GM19372 (cell line): Measurements from ENCODE around the gene SIN3B.
"Not testable (repeated sequence)": the region's sequence is repeated elsewhere in the genome, so short reads cannot be mapped to it uniquely, and the experiment has no call there.

Source experiments
- ATAC-seq: cut with Tn5 transposase; IDR thresholded peaks from one replicate; pipeline ENCODE4 v1.9.1; 2021; ENCODE audit warnings: mild to moderate bottlenecking, low read depth, moderate library complexity; ENCODE audit not compliant: unreplicated experiment

Gene SIN3B, protein sequence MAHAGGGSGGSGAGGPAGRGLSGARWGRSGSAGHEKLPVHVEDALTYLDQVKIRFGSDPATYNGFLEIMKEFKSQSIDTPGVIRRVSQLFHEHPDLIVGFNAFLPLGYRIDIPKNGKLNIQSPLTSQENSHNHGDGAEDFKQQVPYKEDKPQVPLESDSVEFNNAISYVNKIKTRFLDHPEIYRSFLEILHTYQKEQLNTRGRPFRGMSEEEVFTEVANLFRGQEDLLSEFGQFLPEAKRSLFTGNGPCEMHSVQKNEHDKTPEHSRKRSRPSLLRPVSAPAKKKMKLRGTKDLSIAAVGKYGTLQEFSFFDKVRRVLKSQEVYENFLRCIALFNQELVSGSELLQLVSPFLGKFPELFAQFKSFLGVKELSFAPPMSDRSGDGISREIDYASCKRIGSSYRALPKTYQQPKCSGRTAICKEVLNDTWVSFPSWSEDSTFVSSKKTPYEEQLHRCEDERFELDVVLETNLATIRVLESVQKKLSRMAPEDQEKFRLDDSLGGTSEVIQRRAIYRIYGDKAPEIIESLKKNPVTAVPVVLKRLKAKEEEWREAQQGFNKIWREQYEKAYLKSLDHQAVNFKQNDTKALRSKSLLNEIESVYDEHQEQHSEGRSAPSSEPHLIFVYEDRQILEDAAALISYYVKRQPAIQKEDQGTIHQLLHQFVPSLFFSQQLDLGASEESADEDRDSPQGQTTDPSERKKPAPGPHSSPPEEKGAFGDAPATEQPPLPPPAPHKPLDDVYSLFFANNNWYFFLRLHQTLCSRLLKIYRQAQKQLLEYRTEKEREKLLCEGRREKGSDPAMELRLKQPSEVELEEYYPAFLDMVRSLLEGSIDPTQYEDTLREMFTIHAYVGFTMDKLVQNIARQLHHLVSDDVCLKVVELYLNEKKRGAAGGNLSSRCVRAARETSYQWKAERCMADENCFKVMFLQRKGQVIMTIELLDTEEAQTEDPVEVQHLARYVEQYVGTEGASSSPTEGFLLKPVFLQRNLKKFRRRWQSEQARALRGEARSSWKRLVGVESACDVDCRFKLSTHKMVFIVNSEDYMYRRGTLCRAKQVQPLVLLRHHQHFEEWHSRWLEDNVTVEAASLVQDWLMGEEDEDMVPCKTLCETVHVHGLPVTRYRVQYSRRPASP

DNA sequence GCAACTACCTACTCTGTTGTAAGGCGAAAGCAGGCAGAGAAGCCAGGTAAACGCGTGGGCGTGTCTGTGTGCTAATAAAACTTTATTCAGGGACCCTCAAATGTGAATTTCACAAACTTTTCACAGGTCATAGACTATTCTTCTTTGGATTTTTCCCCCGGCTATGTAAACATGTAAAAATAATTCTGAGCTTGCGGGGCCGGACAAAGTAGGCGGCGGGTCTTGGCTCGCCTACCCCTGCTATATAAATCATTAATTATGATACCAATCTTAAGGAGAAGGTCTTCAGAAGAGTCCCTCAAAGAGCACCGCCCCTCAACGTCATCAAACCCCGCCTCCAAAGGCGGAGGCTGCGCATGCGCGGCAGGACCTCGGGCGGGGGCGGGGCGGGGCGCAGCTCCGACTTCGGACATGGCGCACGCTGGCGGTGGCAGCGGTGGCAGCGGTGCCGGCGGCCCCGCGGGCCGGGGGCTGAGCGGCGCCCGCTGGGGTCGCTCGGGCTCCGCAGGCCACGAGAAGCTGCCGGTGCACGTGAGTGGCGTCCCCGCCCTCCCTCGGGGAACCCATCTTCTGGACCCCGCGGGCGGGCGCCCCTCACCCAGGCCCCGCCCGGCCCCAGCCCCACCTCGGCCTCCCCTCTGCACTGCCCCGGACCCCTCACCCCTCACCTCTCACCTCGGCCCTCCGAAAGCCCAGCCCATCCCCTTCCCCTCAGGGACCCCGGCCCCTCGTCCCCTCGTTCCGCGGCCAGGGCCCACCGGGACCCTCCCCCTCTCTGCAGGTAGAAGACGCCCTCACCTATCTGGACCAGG lies at the start of gene SIN3B:
Gene SIN3B (plus strand): TSS at position 389 of the 812 bp plus-strand sequence. CDS start 23 bp downstream, at position 412.
- no peak for ATAC-seq

DNA sequence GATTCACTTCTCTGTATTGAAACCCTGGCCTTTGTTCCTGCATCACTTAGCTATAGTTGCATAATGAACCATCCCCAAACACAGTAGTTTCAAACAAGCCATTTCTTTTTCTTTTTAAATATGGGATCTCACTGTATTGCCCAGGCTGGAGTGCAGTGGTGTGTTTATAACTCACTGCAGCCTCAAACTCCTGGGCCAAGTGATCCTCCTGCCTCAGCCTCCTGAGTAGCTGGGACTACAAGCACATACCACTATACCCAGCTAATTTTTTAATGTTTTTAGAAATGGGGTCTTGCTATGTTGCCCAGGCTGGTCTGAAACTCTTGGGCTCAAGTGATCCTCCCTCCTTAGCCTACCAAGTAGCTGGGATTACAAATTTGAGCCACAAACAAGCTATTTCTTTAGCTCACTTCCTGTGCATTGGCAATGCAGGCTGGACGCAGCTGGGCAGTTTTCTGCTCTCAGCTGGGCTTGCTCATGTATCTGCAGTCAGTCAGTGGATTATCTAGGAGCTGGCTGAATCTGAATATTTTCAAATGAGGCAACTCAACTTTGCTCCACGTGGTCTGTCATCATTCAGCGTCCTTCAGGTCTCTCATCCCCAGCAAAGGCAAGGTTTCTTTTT lies 49.5 kb upstream of the SIN3B start:
- no peak for ATAC-seq

DNA sequence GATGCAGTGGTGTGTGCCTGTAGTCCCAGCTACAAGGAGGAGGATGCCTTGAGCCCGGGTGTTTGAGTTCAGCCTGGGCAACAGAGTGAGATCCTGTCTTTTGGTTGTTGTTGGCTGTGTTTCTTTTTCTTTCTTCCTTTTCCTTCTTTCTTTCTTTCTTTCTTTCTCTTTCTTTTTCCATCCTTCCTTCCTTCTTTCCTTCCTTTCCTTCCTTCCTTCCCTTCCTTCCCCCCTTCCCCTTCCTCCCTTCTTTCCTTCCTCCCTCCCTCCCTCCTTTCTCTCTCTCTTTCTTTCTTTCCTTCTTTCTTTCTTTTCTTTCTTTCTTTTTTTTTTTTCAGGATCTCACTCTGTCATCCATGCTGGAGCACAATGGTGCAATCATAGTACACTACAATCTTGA lies 46.5 kb upstream of the SIN3B start:
- no peak for ATAC-seq

DNA sequence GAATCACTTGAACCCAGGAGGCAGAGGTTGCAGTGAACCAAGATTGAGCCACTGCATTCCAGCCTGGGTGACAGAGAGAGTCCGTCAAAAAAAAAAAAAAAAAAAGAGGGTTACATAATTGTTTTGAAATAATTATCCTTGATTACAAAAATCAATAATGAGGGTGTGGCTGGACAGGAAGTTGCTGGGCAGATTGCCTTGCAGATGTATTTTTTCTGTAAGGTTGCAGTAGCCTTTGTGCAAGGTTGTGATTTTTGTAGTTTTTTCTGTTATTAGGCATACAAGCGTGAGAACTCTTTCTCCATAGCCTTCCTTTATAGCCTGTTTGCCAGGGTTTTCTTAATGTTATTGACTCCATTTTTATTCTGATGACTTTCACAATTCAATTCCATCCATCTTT lies 40.7 kb upstream of the SIN3B start:
- ATAC-seq = no peak

DNA sequence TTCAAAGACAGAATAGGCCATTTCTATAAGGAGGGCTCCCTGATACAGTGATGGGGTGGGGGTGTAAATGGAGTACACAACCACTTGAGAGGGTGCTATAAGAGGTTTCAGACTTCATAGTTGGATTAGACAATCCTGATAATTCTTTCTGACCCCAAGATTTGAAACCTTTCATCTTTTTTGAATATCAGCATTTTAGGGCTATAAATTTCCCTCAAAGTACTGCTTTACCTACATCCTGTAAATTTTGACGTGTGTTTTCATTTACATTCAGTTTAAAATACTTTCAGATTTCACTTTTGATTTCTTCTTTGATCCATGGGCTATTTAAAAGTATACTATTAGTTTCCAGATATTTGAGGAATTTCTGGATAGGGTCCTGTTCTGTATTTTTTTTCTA lies 40.0 kb upstream of the SIN3B start:
- ATAC-seq = no peak

DNA sequence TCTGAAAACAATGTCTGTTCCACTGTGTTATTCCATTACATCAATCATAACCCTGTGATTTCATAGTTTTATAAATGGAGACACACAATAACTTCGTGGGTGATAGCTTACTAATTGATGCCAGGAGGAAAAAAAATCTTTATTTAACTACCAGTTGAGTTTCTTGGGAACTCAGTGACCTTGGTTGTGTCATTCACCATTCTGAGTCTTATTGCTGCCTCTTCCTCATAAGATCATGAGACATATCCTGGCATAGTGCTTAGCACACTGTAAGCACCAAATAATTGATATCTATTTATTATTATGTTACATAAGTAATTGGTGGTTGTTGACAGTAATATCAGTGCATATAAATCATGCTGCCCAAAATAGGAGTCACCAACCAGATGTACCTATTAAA lies 39.1 kb upstream of the SIN3B start:
- no peak for ATAC-seq

DNA sequence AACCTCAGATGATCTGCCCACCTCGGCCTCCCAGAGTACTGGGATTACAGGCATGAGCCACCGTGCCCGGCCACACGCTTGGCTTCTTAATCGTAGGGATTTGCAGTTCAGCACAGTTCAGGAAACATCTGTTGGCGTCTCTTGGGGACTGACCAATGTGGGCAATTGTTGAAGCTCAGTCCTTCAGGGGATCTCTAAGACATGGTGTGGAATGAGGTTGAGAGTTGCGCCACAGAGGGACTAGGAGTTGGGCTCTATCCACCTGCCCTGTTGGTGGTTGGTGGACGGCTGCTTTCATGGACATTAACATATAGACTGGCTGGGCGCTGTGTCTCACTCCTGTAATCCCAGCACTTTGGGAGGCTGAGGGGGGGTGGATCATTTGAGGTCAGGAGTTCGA lies 37.3 kb upstream of the SIN3B start:
- no peak for ATAC-seq

DNA sequence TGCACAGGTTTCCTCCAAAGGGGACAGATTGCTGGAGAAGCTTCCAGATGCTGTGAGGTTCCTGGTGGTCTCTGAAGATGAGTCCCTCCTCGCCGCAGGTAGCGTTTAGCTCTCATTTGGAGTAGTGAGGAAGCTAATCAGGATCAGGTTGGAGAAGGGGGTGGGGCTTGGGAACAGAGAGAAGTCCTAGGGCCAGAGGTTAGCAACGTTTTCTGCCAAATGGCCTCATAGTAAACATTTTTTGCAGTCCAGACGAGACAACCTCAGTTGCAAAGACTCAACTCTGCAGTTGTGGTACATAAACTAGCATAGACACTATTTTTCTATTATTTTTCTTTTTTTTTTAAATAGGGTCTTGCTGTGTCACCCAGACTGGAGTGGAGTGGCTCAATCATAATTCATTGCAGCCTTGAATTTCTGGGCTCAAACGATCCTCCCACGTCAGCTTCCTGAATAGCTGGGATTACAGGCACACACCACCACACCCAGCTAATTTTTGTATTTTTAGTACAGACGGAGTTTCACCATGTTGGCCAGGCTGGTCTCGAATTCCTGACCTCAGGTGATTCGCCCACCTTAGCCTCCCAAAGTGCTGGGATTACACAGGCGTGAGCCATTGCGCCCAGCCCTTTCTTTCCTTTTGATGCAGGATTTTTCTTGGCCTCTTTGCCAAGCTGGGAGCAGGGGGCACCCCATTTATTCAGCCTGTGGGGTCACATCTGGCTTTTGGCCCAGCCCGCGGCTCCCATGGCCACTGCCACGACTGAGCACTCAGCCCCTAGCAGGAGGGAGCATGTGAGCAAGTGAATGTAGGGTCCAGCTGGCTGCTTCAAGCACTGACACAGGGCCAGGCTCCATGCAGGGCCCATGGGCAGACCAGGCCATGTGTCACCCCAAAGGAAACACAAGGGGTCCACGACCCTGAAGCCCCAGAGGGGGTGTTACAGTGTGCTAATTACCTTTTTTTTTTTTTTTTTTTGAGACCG lies 34.4 kb upstream of the SIN3B start:
- ATAC-seq = no peak

DNA sequence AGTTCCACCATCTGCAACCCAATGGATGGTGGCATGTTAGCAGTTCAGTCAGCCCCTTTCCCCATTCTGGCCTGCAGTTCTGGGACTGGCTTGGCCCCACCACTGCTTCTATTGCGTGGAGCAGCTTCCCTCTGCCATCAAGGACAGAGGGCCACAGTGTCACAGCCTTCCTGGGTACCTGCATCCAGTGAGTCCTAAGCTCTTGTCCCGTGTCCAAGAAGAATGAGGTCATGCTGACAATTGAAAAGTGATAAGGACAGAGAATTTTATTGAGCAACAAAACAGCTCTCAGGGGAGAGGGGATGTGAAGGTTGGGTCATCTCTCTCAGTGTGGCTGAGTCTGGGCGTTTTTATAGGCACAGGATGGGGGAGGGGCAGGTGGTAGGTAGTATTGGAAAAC lies 33.5 kb upstream of the SIN3B start:
- ATAC-seq = no peak

DNA sequence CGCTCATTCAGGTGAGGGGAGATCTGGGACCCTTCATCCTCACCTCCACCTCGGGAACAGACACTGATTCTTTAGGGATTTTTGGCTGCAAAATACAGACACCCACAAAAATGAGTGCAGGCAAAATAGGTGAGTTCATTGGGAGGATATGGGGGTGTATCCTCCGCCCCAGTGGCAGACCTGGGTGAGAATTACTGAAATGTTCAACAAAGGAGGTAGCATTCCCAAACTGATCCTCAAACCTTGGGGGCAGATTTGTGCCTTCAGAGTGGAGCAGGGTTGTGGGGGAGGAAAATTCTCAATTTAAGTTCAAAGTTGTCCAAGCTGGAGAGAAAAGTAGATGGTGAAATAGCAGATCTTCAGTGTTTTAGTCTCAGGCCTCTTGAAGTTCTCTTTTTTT lies 31.3 kb upstream of the SIN3B start:
- ATAC-seq = no peak

DNA sequence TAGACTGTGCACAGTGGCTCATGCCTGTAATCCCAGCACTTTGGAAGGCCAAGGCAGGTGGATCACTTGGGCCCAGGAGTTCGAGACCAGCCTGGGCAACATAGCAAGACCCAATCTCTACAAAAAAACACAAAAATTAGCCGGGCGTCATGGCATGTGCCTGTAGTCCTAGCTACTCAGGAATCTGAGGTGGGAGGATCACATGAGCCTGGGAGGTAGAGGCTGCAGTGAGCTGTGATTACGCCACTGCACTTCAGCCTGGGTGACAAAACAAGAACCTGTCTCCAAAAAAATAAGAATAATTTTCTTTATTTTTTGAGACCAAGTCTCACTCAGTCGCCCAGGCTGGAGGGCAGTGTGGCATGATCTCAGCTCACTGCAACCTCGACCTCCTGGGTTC lies 30.9 kb upstream of the SIN3B start:
- not testable (repeated sequence) for ATAC-seq

DNA sequence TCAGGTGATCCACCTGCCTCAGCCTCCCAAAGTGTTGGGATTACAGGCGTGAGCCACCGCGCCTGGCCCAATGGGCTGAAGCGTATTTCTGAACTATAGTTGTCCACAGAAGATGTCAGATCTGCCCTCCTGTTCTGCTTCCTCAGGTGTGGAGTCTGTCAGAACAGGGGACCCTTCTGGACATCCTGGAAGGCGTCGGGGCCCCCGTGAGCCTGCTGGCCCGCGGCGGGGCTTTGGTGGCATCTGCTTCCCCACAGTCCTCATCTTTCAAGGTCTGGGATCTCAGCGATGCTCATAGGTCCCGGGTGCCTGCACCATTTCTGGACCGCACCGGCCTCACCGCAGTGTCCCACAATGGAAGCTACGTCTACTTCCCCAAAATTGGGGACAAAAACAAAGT lies 29.5 kb upstream of the SIN3B start:
- no peak for ATAC-seq

DNA sequence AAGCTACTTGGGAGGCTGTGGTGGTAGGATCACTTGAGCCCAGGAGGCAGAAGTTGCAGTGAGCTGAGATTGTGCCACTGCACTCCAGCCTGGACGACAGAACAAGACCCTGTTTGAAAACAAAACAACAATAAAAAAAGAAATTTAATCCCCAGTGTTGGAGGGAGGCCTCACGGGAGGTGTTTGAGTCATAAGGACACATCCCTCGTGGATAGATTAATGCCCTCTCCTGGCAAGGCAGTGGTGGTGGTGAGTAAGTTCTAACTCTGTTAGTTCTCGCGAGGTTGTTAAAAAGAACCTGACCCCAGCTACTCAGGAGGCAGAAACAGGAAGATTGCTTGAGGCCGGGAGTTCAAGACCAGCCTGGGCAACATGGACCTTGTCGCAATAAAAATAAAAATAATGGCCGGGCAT lies 27.6 kb upstream of the SIN3B start:
- no peak for ATAC-seq

DNA sequence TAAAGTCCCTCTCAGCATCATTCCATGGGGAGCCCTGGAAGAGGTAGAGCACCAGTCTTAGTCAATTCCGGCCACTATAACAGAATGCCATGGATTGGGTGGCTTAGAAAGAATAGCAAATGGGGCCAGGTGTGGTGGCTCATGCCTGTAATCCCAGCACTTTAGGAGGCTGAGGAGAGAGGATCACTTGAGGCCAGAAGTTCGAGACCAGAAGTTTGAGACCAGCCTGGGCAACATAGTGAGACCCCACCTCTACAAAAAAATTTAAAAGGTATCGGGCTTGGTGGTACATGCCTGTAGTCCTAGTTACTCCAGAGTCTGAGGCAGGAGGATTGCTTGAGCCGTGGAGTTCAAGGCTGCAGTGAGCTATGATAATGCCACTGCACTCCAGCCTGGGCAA lies 25.0 kb upstream of the SIN3B start:
- no peak for ATAC-seq

DNA sequence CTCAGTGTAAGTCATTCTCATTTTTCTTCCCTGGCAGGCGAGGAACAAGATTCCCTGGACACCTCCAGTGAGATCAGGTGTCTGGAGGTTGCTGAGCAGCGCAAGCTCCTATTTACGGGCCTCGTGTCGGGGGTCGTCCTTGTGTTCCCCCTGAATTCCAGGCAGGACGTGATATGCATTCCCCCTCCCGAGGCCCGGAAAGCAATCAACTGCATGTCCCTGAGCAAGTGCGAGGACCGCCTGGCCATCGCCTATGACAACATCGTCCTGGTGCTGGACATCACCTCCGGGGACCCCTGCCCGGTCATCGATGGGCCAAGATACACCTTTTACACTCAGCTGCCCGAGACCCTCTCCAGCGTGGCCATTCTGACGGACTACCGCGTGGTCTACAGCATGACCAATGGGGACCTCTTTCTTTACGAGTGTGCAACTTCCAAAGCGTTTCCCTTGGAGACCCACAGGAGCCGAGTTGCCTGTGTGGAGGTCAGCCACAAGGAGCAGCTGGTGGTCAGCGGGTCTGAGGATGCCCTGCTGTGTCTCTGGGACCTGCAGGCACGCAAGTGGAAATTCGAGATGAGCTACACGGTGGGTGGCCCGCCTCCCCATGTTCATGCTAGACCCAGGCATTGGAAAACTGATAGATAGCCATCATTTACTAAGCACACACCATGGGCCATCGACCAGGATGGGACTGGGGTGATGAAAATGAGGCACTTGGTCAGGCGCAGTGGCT lies 21.5 kb upstream of the SIN3B start:
- ATAC-seq = no peak

DNA sequence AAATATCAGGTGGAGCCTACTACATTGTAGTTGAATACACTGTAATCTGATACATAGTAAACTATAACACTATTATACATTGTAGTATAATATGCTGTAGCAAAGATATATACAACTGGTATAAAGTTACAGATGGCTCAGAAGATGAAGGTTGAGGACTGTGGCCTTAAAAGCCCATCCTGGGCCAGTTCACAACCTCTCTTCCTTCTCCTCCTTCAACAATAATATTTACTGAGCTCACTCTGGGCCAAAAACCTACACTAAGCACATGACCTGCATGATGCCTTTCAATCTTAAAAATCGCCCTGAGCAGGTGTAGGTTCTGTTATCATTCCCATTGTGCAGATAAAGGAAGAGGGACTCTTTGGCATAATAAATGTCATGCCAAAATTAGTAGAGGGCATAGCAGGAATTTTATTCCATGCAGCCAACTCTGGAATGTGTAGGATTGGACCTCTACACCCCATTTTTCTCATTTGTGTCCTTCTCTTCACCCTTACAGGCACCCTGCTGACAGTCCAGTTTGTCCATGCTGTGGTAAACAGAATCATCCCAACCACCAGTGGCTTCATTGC lies 14.6 kb upstream of the SIN3B start:
- no peak for ATAC-seq

DNA sequence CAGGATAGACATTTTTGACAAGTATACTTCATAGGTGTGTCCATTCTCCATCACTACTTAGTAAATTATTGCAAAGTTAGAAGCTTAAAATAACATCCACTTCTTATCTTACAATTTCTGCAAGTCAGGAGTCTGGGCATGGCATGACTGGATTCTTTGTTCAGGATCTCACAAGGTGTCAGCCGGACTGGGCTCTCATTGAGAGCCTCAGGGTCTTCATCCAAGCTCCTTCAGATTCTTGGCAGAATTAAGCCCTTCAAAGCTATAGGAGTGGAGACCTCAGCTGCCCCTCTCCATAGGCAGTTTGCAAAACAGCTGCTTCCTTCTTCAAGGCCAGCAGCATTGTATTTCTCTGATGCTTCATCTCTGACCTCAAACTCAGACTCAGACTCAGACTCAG lies 9.1 kb upstream of the SIN3B start:
- ATAC-seq = no peak

DNA sequence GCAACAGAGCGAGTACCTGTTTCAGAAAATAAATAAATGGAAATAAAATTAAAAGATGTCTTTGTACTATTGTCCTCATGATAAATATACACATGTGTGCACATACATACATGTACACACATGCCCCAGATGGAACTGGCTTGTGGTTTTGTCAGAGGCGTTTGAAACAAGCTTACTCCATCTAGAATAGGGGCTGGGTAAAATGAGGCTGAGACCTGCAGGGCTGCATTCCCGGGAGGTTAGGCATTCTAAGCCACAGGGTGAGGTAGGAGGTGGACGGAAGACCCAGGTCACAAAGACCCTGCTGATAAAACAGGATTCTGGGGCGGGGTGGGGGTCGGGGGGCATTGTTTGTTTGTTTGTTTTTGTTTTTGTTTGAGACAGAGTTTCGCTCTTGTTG lies 8.1 kb upstream of the SIN3B start:
- ATAC-seq = no peak
